HG02759 (cell line): ENCODE results near the gene INPP5A.
"Not testable (repeated sequence)": the region's sequence is repeated elsewhere in the genome, so short reads cannot be mapped to it uniquely, and the experiment has no call there.

Experiments used
- ATAC-seq: cut with Tn5 transposase; IDR thresholded peaks from one replicate; pipeline ENCODE4 v1.9.1; 2021; ENCODE audit warnings: mild to moderate bottlenecking, moderate library complexity; ENCODE audit not compliant: unreplicated experiment

INPP5A gene

DNA sequence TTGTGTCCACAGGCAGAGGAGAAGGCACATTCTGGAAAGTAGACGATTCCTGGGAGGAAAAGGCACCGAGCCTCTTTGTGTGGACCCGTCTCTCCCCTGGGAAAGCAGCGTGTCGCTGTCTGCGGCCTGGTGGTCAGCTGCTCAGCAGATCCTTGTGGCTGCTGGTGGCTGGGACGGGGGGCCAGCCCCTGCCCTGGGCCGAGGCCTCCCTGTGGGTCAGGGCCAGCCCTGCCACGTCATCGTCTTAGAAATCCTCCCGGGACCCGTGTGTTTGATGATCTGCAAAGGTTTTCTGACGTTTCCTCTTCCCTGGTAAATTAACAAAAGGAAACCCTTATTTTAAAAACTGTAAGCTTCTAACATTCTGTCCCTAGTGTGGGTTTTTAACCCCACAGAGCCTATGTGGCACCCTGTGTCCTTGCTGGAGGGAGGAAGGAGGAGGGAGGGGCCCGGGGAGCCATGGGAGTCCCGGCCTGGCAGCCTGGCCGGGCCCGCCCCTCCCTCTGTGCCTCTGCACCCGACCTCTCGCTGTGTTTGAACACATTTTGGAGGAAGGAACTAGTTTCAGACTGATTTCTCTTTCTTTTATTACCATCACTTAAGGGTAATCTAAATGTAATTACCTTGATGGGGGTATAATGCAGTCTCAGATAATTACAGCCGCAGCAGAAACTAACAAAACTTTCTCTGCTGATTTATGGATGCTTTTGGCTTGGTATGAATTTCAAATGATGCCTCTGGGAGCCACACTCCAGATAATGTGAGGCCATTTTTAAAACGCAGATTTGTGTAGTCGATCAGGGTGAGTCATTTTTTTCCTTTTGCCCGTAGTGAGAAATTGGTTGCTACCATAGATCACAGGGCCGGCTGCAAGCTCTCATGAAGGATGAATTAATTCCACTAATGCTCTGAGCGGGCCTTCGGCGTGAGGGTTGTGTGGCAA is 162.8 kb downstream of the INPP5A start:
- no peak for ATAC-seq

DNA sequence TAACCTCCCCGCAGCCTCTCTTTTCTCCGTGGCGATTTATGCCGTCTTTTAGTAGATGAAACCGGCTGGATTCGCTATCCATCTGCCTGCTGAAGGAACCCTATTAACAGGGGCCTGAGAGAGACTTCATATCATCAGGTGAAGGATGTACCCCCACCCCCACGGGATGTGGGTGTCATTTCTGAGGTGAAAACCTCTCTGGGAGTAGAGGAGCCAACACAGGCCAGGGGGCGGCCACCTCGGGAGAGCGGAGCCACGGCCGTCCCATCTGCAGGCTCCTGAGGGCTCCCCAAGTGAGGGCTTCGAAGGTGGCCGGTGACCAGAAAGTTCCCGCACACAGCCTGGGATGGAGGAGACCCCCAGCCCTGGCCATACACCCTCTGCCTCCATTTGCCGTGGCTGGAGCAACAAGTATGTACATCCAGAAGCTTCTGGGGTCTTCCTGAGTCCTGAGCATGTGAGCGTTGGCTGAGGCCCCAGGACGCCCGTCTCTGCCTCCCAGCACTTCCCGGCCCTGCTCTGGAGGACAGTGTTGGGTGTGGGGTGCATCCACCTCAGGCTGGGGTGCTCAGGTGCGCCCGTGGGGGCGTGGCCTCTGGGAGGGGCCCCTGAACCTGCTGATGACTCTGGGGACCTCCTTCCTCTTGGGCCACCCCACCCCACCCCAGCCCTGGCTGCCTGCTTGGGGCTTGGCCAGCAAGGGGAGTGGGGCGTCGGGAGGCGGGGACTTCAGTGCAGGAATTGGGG is 163.7 kb downstream of the INPP5A start:
- no peak for ATAC-seq

DNA sequence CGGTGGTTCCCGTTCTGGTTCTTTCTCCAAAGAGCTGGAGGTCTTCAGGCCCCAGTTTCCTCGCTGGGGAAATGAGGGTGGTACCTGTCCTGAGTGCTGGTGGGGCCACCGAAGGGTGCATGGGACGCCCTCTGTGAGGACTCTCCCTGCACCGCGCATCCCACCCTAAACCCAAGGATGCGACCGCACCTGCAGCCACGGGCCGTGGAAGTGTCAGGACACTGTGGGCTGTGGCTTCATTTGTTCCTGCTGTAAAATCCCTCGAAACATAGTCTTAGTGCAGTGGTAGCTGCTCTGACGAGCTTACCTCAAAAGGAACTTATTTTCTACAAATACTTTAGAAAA is 164.2 kb downstream of the INPP5A start:
- ATAC-seq = no peak

DNA sequence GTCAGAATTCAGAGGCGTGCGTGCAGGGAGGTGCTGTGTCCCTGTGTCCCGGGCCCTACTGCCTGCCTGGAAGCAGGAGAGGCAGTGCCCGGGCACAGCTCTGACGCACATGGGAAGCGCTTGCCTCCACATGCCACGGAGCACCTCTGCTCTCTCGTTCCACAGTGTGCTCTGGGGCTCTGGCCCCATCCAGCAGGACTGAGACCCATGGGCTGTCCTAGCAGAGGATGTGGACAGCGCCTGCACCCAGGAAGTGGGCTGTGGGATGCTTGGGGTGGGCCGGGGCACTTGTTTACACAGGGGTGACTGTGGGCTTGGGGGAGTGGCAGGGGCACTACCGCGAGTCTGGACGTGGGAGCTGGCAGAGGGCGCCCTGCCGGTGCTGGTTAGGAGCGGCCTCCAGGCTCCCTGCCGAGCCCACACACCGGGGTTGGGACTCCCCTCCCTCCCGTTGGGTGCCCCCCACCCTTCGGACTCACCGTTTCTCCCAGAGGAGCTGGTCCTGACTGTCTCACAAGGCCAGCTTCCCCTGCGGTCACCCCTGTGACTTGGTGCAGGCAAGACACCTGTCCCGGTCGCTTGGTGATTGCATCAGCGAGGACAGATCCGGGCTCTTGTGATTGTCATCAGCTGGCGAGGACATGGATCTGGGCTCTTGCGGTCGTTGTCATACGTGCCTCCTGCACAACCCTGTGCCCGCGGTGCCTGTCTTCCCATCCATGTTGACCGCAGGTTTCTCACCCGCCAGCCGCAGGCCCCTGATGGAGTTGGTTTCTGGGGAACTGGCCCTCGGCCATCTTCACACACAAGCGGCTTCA is 165.2 kb downstream of the INPP5A start:
- ATAC-seq = no peak

DNA sequence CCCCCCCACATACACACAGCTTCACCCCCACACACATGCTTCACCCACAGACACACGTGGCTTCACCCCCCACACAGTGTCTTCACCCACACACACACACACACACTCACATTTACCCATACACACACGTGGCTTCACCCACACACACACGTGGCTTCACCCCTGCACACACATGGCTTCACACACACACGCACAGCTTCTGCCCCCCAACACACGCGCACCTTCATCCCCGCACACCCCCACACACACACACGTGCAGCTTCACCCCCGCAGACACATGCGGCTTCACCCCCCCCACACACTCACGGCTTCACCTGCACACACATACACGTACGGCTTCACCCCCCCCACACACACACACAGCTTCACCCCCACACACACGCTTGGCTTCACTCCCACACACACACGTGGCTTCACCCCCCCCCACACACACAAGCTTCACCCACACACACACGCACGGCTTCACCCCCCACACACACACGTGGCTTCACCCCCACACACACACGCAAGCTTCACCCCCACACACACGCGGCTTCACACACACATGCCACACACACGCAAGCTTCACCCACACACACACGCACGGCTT is 165.9 kb downstream of the INPP5A start:
- ATAC-seq = no peak

DNA sequence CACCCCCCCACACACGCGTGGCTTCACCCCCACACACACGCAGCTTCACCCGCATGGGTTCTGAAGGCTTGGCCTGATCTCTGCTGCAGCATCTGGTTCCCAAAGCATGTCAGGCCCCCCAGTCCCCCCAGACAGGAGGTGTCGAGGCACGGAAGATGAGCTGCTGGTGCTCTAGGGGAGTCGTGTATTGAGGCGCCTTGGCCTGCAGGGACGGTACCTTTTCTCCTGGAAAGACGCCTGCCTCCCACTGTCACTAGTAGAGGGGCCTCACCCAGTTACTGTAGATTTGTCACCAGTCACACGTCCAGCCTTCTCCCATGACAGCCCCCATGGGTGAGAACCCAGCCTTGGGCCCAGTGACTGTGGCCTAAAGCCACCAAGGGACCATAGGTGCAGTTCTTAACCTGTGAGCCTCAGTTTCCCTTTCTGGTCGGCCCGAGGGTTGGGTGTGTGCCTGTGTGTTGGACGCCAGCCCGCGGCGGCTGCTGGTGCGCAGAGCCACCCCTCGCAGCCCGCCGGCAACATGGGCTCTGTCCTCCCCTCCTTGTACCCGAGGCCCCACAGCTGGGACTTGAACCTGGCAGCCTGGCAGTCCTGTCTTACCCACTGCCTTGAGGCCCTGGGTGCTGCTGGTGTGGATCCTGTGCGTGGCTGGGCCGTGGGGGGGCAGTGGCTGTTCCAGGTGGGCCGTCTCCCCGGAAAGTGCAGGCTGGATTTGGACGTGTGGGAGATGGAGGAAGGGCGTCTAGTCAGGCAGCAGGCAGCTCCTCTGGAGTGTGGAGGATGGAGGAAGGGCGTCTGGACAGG is 166.6 kb downstream of the INPP5A start:
- no peak for ATAC-seq

DNA sequence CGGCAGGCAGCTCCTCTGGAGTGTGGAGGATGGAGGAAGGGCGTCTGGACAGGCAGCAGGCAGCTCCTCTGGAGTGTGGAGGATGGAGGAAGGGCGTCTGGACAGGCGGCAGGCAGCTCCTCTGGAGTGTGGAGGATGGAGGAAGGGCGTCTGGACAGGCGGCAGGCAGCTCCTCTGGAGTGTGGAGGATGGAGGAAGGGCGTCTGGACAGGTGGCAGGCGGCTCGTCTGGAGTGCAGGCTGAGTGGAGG is 167.2 kb downstream of the INPP5A start:
- ATAC-seq = not testable (repeated sequence)

DNA sequence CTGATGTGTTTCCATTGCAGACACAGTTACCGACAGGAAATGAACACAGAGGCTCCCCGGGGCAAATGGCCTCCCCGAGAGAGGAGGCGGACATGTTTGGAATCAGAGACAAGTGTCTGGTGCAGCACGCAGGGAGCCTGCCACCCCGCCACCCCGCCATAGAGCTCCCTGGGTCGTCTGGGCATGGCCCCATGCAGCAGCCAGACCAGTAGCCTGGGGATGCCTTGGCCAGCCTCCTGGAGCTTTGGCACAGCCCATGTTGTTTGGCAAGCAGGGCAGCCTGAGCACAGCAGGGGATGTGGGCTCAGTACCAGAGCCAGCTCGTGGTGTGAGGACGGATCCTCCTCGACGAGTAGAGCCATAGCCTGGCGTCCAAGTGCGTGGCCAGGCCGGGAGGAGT is 167.6 kb downstream of the INPP5A start:
- no peak for ATAC-seq

DNA sequence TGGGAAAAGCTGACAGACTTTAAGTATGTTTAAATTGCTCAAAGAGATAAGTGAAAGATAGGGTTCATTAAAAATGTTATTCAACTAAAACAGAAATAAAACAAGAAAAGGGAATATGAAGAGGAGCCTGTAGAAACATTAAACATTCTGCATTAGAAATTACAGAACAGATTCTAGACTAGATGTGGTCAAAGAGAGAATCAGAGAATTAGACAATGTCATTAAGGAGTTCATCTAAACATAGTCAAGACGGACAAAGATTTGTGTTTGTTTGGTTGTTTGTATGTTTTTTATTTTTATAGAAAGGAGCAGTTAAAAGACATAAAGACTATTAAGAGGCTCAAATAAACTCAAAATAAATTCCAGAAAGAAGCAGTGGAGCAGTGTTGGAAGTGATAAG is 168.4 kb downstream of the INPP5A start:
- ATAC-seq = no peak

DNA sequence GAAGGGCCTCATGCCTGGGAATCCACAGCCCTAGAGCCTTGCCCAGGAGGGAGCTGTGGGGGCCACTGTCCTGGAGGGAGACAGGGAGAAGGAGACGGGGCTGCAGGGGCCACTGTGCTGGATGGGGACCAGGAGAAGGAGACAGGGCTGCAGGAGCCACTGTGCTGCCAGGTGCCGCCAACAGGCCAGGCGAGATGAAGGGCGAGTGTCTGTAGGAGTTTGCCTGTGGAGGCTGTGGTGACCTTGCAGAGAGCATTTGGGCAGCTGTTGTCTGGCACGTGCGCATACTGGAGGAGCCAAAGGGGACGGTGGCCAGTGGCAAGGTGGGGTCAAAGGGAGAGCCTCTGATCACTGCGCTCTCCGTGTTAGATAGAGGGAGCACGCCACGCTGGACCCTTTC is 169.1 kb downstream of the INPP5A start:
- ATAC-seq = no peak

DNA sequence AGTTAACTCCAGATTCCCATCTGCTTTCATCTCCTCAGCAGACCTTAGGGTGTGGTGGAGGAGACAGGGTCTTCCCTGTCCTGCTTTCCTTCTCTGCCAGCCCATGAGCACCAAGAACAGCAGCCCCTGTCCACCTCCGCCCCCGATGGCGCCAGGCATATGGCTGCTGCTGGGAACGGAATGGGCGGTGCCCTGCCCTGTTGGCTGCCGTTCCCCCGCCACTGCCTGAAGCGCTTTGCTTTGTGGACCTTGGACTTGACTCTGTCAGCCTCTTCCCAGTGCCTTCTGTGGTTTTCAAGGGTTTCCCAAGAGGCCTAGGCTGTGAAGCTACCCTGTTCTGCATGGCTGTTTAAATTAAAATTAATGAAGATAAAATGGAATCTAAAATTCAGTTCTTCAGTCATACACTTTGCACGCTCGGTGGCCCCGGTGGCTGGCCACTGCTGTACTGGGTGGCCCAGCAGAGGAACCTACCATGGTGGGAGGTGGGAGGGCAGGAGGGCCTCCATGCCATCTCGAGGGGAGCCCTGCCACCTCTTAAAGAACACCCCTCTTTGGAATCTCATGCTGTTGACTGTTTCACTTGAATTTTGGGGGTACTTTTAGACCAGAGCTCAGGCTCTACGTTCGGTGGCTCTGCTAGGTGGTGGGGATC is 169.7 kb downstream of the INPP5A start:
- ATAC-seq = no peak

DNA sequence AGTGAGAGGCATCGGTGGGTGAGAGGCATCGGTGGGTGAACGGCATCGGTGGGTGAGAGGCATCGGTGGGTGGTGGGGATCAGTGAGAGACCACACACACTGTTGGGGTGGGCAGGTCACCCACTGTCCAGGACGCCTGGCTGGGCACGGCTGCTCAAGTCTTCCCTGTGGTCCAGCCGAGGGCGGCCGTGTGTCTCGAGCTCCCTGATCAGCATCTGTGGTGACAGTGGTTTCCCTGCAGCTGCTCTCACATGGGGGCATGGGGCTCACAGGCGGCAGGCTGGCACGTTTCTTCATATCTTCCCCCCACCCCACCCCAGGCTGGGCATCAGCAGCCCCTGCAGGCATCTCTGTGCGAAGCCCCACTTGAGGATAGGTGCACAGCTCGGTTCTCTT is 170.2 kb downstream of the INPP5A start:
- ATAC-seq = no peak

DNA sequence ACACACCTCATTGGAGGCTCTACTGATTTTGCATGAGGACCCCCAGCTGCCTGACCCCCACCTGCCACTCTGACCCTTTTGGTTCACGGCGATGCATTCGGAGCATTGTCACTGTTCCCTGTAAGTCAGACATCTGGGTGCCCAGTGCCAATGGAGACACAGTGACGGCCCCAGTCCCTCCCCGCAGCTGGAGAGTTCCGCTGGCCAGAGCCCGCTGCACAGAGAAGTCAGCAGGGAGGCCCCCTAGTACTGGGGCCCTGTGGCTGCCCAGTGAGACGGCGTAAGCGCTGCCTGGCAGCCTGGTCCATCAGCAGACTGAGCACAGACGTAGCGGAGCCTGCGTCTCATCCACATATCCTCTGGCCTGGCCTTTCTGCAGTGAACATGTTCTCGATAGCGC is 170.9 kb downstream of the INPP5A start:
- ATAC-seq = no peak

DNA sequence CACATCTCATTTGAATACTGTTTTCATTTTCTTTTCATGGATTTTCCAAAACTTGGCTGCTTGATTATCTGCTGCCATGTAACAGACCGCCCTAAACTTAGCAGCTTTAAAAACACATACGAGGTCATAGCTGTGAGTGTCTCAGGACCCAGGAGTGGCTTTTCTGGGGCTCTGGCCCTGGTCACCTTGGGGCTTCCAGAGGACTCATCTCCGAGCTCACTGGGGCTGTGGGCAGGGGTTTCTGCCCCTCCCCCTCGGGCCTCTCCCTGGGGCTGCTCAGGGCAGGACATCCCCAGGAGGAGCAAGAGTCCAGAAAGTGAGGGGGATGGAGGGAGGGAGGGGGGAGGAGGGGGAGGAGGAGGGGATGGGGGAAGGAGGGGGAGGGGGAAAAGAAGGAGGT is 171.3 kb downstream of the INPP5A start:
- ATAC-seq = no peak

DNA sequence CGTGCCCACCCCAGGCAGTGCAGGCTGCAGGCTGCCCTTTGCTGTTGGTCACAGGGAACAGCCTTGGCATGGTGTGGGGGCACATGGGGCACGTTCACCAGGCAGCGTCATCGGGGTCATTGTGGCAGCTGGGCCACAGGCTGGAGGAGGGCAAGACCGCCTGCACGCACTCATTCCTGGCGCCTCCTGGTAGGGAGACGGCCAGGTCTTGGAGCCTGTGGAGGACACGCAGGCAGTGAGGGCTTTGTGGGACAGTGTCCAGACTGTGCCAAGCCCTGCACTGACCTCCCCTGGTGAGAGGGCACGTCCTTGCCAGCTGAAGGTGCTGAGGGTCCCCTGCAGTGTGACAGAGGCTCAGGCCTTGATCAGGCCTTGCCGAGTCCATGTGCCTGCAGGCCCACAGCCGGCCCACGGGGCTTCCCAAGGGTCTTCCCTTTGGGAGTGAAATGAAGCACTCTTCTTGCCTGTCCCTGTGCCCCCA is 171.9 kb downstream of the INPP5A start:
- ATAC-seq = no peak

DNA sequence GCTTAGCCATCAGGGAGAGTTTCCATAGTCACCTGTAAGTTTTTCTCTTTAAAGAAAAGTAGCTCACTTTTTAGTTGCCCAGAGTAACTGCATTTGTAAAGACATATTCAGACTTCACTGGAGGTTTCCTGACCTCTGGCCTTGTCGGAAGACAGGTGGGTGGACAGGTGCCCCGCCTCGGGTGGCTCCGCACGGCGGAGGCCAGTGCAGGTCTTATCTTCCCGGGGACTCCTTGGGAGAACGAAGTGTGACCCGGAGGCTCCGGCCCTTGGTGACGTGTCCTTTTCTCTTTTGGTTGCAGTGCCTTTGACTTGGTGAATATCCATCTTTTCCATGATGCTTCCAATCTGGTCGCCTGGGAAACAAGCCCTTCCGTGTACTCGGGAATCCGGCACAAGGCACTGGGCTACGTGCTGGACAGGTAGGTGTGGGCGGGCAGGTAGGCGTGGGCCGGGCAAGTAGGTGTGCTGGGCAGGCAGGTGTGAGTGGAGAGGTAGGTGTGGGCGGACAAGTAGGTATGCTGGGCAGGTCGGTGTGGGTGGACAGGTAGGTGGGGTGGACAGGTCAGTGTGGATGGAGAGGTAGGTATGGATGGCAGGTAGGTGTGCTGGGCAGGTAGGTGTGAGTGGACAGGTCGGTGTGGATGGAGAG is 172.6 kb downstream of the INPP5A start:
- no peak for ATAC-seq

DNA sequence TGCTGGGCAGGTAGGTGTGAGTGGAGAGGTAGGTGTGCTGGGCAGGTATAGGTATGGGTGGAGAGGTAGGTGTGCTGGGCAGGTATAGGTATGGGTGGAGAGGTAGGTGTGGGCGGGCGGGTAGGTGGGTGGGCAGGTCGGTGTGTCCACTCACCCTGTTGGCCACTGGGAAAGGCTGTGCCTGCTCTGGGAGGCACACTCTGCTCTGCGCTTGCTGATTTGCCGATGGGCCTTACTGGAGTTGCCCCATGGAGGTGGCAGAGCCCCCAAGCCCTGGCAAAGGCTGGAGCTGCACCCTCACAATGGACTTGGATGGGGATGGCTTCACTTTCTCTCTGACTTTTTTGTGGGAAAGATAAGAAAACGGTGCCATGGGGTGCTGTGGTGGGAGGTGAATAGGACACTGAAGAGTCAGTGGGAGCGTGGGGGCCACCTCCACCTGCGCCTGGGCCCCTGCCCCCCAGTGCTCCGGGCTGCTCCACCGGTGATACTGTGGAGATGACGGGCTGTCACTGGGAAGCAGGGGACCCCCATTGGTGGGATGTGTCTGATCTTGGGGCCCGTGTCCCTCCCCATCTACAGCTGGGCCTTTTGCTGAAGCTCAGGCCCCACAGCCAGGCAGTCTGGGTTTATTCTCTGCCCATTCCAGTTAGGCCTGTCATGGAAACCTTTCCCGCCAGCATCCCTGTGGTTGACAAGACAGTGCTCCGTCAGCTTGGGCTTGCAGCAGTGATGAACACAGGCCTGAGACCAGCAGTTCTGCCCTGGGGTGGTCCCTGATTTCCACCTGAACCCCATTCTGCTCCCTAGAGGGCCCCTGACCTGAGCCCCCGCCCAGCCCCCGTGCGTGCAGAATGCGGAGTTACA is 173.4 kb downstream of the INPP5A start:
- no peak for ATAC-seq

DNA sequence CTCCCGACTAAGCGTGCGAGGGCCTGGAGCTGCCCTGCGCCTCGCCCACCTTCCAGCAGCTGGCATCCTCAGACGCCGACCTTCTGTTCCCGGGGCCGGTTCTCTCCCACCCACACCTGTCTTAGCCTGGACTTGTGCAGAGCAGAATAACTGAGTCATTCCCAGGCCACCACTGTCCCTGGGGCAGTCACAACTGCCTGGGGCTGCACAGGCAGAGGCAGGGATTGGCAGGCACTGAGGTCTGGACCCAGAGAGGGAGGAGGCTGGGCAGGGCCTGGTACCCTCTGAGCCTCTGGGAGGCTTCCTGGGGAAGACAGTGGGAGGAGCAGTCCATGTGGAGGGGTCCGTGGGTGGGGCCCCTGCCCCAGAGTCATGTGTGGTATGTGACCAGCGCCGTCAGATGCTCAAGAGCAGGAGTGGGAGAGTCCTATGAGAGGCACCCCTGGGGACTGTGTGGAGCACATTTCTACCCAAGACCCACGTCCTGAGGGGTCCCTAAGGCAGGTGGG is 174.1 kb downstream of the INPP5A start:
- ATAC-seq = no peak
